GM12878 (cell line): Measurements from ENCODE around the gene PAGE3. TPM values are rescaled to one million over a fixed set of nuclear protein-coding genes. Genes with fewer than 3 reads are reported as not detected.

Experiments used
- ATAC-seq: fragments of 200-7000 bp; cut with Tn5 transposase; 3 replicates; pipeline ENCODE4 v1.9.1; 2020; ENCODE audit warnings: mild to moderate bottlenecking, moderate library complexity
- Bru-seq: library from RNA; stranded (reverse); fragments of 400-500 nt; gene quantifications from one replicate; lab custom pipeline; 2021; lab: Mats Ljungman, UMichigan
- BruChase-seq, 2 experiments: library from RNA; stranded (reverse); fragments of 400-500 nt; gene quantifications; one replicate each; lab custom pipeline; 2021; lab: Mats Ljungman, UMichigan
- BruUV-seq: library from RNA; stranded (reverse); fragments of 400-500 nt; replicated peaks from 2 replicates; lab custom pipeline; 2021; lab: Mats Ljungman, UMichigan
- CTCF ChIA-PET: fragments of 300-600 bp; sonication (Branson Sonifier 250); formaldehyde crosslinking; extraction: SDS; loops from one replicate; lab custom pipeline; 2021; ENCODE audit warnings: inconsistent platforms; lab: Yijun Ruan, JAX
- POLR2A ChIA-PET: fragments of 350-600 bp; formaldehyde crosslinking; extraction: SDS; loops from one replicate; lab custom pipeline; 2021; ENCODE audit warnings: inconsistent platforms; lab: Charles Lee
- RAD21 ChIA-PET: fragments of 300-600 bp; sonication (Branson Sonifier 250); formaldehyde crosslinking; loops from one replicate; lab custom pipeline; 2023; ENCODE audit warnings: antibody characterized with exemption; ENCODE audit not compliant: unreplicated experiment; lab: Charles Lee
- SMC1A ChIA-PET: fragments of 300-600 bp; sonication (Branson Sonifier 250); formaldehyde crosslinking; loops from one replicate; lab custom pipeline; 2023; ENCODE audit not compliant: unreplicated experiment, uncharacterized antibody; lab: Charles Lee
- DNase-seq: peaks from one replicate; pipeline ENCODE4 v3.0.0-alpha.2; 2011; ENCODE audit warnings: low read depth, low spot score
- FAIRE-seq: peaks from 3 replicates; lab custom pipeline; 2011; peaks lifted over from hg19 to GRCh38; lab: Jason Lieb, UNC
- H2AFZ ChIP-seq: 2 replicates; pipeline ENCODE4 v1.6.0; 2011; ENCODE audit warnings: low read depth, low read length, control low read depth; ENCODE audit not compliant: control insufficient read depth
- H3K27ac ChIP-seq: 2 replicates; pipeline ENCODE4 v1.5.1; 2011; ENCODE audit warnings: control low read depth; ENCODE audit not compliant: control insufficient read depth, insufficient read depth
- H3K27me3 ChIP-seq, 2 experiments: replicated peaks in 1 of 2; 2 replicates each; pipeline versions ENCODE4 v1.6.0 to v1.6.1; 2011; ENCODE audit warnings: low read length in 1 of 2; ENCODE audit not compliant: control insufficient read depth in 2 of 2, insufficient read depth in 2 of 2
- H3K36me3 ChIP-seq, 2 experiments: 2 replicates each; pipeline ENCODE4 v1.5.1; 2011; ENCODE audit warnings: low read length in 1 of 2; ENCODE audit not compliant: control insufficient read depth in 2 of 2, insufficient read depth in 2 of 2
- H3K4me1 ChIP-seq: 2 replicates; pipeline ENCODE4 v1.6.1; 2011; ENCODE audit warnings: mild to moderate bottlenecking, low read length, moderate library complexity, mixed read lengths; ENCODE audit not compliant: control insufficient read depth, insufficient read depth
- H3K4me2 ChIP-seq: 2 replicates; pipeline ENCODE4 v1.6.0; 2011; ENCODE audit warnings: control low read depth; ENCODE audit not compliant: control insufficient read depth, insufficient read depth
- H3K4me3 ChIP-seq: fragments of 200-600 bp; sonication (generic); 2 replicates; pipeline ENCODE4 v1.5.1; 2016
- H3K79me2 ChIP-seq: 2 replicates; pipeline ENCODE4 v1.6.0; 2011; ENCODE audit warnings: low read length; ENCODE audit not compliant: control insufficient read depth, insufficient read depth
- H3K9ac ChIP-seq: 2 replicates; pipeline ENCODE4 v1.8.0; 2011; ENCODE audit warnings: low read length, control low read depth, mixed read lengths; ENCODE audit not compliant: control insufficient read depth, insufficient read depth
- H3K9me3 ChIP-seq: replicated peaks from 3 replicates; pipeline ENCODE4 v1.5.1; 2011; ENCODE audit warnings: mild to moderate bottlenecking, low read length; ENCODE audit not compliant: control insufficient read depth, insufficient read depth
- H4K20me1 ChIP-seq: 2 replicates; pipeline ENCODE4 v1.6.0; 2011; ENCODE audit not compliant: control insufficient read depth, insufficient read depth
- BCLAF1 ChIP-seq: fragments of 450-650 bp; IDR thresholded peaks from 2 replicates; pipeline ENCODE4 v1.6.1; 2017; ENCODE audit warnings: antibody characterized with exemption, mild to moderate bottlenecking, moderate library complexity
- CHD4 ChIP-seq: fragments of 200-600 bp; sonication (generic); IDR thresholded peaks from 2 replicates; pipeline ENCODE4 v1.6.1; 2016; ENCODE audit warnings: mild to moderate bottlenecking
- EZH2 ChIP-seq: IDR thresholded peaks from 2 replicates; pipeline ENCODE4 v1.6.1; 2012; ENCODE audit warnings: low read depth, mild to moderate bottlenecking, control low read depth, inconsistent platforms, low read length, borderline replicate concordance; ENCODE audit not compliant: control insufficient read depth
- HDGF ChIP-seq: fragments of 450-650 bp; IDR thresholded peaks from 2 replicates; pipeline ENCODE4 v1.6.1; 2016; ENCODE audit warnings: antibody characterized with exemption
- NFIC ChIP-seq: IDR thresholded peaks from 2 replicates; pipeline ENCODE4 v1.6.1; 2012; ENCODE audit warnings: low read depth, mild to moderate bottlenecking, inconsistent platforms, low read length, moderate library complexity
- NFYA ChIP-seq: IDR thresholded peaks from 2 replicates; pipeline ENCODE4 v1.6.1; 2011; ENCODE audit warnings: low read depth, mild to moderate bottlenecking, low read length, improper control_type of control experiment, borderline replicate concordance
- WGBS: methylation state at CpG from one replicate; pipeline ENCODE4 v1.1.6; 2016; ENCODE audit warnings: low lambda C conversion rate; ENCODE audit not compliant: insufficient replicate concordance, insufficient coverage; ENCODE audit errors: missing lambda C conversion rate; 5-methylcytosine and 5-hydroxymethylcytosine counted together
- in situ Hi-C: fragments of 300-500 bp; cut with MboI; formaldehyde crosslinking; loops from 9 replicates; pipeline ENCODE4 v1.14.3; 2018; ENCODE audit warnings: mixed read lengths
- intact Hi-C: fragments of 100-400 bp; cut with micrococcal nuclease; formaldehyde crosslinking; loops from one replicate; pipeline ENCODE4 v1.14.2; 2022; ENCODE audit not compliant: unreplicated experiment
- long read RNA-seq, 2 experiments: library from polyadenylated mRNA; unstranded; transcript quantifications; one replicate each; pipeline ENCODE4 v2.0.0, GENCODE V29; 2019 to 2020
- polyA minus RNA-seq, 3 experiments: library from RNA; depleted of rRNA, polyadenylated mRNA; stranded (reverse); fragments of >200 nt; gene quantifications; 2 replicates each; pipeline ENCODE4 v1.2.3, GENCODE V29; 2011
- polyA plus RNA-seq, 11 experiments: library from polyadenylated mRNA; depleted of rRNA in 4 of 11; unstranded in 6 of 11; stranded (reverse) in 5 of 11; fragments of >200 nt; fragmentation: Nextera tagmentation in 4 of 11; fragmentation: Illumina TruSeq in 1 of 11; extraction: Ambion mirVana in 4 of 11; extraction: Trizol in 1 of 11; gene quantifications; 1 replicate in 1 of 11; 2 replicates in 10 of 11; pipeline versions ENCODE4 v1.2.1 to v1.2.3, GENCODE V29; 2011 to 2016; ENCODE audit warnings: inconsistent platforms in 2 of 11, missing spikeins in 2 of 11, low read depth in 1 of 11
- total RNA-seq, 4 experiments: library from RNA; depleted of rRNA in 3 of 4; stranded (reverse); fragments of >200 nt in 3 of 4; fragmentation: Illumina TruSeq in 1 of 4; extraction: Trizol in 1 of 4; gene quantifications; 2 replicates each; pipeline versions ENCODE4 v1.2.1 to v1.2.3, GENCODE V29; 2013 to 2021
- TF ChIP-seq, protein P1 (sequence below): fragments of 450-650 bp; IDR thresholded peaks from 2 replicates; pipeline ENCODE4 v1.6.1; 2016; ENCODE audit warnings: mild to moderate bottlenecking, moderate library complexity, borderline replicate concordance
- TF ChIP-seq, protein P2 (sequence below): IDR thresholded peaks from 2 replicates; pipeline ENCODE4 v1.6.1; 2012; ENCODE audit warnings: improper control_type of control experiment, low read depth, low read length; ENCODE audit not compliant: insufficient replicate concordance

The PAGE3 gene
- total RNA-seq (2013; cell fraction: nucleolus; rRNA removed), result not detected in 2 replicates
- total RNA-seq (2014; rRNA removed) (not detected in 2 replicates), total RNA-seq (2014; rRNA removed; fragmentation: Illumina TruSeq; extraction: Trizol) (not detected in 2 replicates), total RNA-seq (2021) (not detected in 2 replicates), polyA plus RNA-seq (2011; rRNA removed) (not detected in 2 replicates), polyA plus RNA-seq (2014; fragmentation: Illumina TruSeq; extraction: Trizol) (not detected in 2 replicates), polyA plus RNA-seq (2014; fragmentation: Nextera tagmentation; extraction: Ambion mirVana) (not detected), polyA plus RNA-seq (2014; rRNA removed) (not detected in 2 replicates), polyA plus RNA-seq (2016; fragmentation: Nextera tagmentation; extraction: Ambion mirVana) (not detected), polyA minus RNA-seq (2011; rRNA and poly(A)+ RNA removed) (not detected in 2 replicates), Bru-seq, nascent RNA (not detected), BruChase-seq, experiment 1, labeled RNA remaining after a 6-hour chase (percentile 11 among the genes with signal in this experiment), BruChase-seq, experiment 2, labeled RNA remaining after a 2-hour chase (not detected)
- polyA plus RNA-seq (2011; ENCODE audit: low read depth), result not detected
- polyA plus RNA-seq (2011; cell fraction: cytosol; rRNA removed), result not detected in 2 replicates
- not detected in 2 replicates for polyA plus RNA-seq (2011; cell fraction: nucleus; rRNA removed)
- not detected in 2 replicates for polyA plus RNA-seq (2012)
- polyA minus RNA-seq (2011; cell fraction: cytosol; rRNA and poly(A)+ RNA removed), result not detected in 2 replicates
- polyA minus RNA-seq (2011; cell fraction: nucleus; rRNA and poly(A)+ RNA removed), result not detected in 2 replicates
- long read RNA-seq, experiment 1, result 0 reads
- long read RNA-seq, experiment 2, result 0 reads

GRCh38 chrX:55264816-55265215, at the start of gene PAGE3:
Gene PAGE3, minus strand, starts transcription at chrX:55264916. Its CDS starts 1,013 bp downstream, at chrX:55263903.
- no TSS peak for BruUV-seq
- Histone ChIP-seq H3K36me3 (no peaks in the 10 kb centered on the region), H3K4me3 (no peak within 1 kb of the TSS), H3K9me3 (no peaks in the 10 kb centered on the region), H3K4me2 (no peak within 1 kb of the TSS), H3K9ac (no peak within 1 kb of the TSS), H3K79me2 (no peaks in the 10 kb centered on the region), H4K20me1 (no peaks in the 10 kb centered on the region), H3K27ac (no peak within 1 kb of the TSS), H3K27me3 (no peaks in the 10 kb centered on the region), H2AFZ (no peak within 1 kb of the TSS), H3K4me1 (no peaks in the 10 kb centered on the region)
- intact Hi-C loops, result no loop called here
- POLR2A ChIA-PET, result no interaction called here
- CTCF ChIA-PET, result no interaction called here
- no peak for DNase-seq
- SMC1A ChIA-PET, result no interaction called here
- RAD21 ChIA-PET, result no interaction called here
- no peak for FAIRE-seq
- in situ Hi-C loops, result loop anchor here (25.0 kb wide), 1 partner anchor 103 kb away; no protein-coding TSS in a partner anchor
- 51% methylated on average over 5 of the region's 5 CpGs for WGBS
- ATAC-seq, result no peak
- TF ChIP-seq, protein P1, sequence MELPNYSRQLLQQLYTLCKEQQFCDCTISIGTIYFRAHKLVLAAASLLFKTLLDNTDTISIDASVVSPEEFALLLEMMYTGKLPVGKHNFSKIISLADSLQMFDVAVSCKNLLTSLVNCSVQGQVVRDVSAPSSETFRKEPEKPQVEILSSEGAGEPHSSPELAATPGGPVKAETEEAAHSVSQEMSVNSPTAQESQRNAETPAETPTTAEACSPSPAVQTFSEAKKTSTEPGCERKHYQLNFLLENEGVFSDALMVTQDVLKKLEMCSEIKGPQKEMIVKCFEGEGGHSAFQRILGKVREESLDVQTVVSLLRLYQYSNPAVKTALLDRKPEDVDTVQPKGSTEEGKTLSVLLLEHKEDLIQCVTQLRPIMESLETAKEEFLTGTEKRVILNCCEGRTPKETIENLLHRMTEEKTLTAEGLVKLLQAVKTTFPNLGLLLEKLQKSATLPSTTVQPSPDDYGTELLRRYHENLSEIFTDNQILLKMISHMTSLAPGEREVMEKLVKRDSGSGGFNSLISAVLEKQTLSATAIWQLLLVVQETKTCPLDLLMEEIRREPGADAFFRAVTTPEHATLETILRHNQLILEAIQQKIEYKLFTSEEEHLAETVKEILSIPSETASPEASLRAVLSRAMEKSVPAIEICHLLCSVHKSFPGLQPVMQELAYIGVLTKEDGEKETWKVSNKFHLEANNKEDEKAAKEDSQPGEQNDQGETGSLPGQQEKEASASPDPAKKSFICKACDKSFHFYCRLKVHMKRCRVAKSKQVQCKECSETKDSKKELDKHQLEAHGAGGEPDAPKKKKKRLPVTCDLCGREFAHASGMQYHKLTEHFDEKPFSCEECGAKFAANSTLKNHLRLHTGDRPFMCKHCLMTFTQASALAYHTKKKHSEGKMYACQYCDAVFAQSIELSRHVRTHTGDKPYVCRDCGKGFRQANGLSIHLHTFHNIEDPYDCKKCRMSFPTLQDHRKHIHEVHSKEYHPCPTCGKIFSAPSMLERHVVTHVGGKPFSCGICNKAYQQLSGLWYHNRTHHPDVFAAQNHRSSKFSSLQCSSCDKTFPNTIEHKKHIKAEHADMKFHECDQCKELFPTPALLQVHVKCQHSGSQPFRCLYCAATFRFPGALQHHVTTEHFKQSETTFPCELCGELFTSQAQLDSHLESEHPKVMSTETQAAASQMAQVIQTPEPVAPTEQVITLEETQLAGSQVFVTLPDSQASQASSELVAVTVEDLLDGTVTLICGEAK, result no peak
- TF ChIP-seq NFYA, result no peak
- no peak for TF ChIP-seq NFIC
- TF ChIP-seq, protein P2, sequence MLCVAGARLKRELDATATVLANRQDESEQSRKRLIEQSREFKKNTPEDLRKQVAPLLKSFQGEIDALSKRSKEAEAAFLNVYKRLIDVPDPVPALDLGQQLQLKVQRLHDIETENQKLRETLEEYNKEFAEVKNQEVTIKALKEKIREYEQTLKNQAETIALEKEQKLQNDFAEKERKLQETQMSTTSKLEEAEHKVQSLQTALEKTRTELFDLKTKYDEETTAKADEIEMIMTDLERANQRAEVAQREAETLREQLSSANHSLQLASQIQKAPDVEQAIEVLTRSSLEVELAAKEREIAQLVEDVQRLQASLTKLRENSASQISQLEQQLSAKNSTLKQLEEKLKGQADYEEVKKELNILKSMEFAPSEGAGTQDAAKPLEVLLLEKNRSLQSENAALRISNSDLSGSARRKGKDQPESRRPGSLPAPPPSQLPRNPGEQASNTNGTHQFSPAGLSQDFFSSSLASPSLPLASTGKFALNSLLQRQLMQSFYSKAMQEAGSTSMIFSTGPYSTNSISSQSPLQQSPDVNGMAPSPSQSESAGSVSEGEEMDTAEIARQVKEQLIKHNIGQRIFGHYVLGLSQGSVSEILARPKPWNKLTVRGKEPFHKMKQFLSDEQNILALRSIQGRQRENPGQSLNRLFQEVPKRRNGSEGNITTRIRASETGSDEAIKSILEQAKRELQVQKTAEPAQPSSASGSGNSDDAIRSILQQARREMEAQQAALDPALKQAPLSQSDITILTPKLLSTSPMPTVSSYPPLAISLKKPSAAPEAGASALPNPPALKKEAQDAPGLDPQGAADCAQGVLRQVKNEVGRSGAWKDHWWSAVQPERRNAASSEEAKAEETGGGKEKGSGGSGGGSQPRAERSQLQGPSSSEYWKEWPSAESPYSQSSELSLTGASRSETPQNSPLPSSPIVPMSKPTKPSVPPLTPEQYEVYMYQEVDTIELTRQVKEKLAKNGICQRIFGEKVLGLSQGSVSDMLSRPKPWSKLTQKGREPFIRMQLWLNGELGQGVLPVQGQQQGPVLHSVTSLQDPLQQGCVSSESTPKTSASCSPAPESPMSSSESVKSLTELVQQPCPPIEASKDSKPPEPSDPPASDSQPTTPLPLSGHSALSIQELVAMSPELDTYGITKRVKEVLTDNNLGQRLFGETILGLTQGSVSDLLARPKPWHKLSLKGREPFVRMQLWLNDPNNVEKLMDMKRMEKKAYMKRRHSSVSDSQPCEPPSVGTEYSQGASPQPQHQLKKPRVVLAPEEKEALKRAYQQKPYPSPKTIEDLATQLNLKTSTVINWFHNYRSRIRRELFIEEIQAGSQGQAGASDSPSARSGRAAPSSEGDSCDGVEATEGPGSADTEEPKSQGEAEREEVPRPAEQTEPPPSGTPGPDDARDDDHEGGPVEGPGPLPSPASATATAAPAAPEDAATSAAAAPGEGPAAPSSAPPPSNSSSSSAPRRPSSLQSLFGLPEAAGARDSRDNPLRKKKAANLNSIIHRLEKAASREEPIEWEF, result no peak
- no peak for TF ChIP-seq BCLAF1
- TF ChIP-seq HDGF, result no peak
- TF ChIP-seq EZH2, result no peak
- no peak for TF ChIP-seq CHD4
